OCI-LY1 (cell line): ENCODE measurements around the gene STEAP3.

Source experiments
- H2AFZ ChIP-seq: fragments of 200-600 bp; sonication (generic), shearing (Covaris generic); 2 replicates; pipeline ENCODE4 v1.6.0; 2014; ENCODE audit warnings: antibody characterized with exemption, mild to moderate bottlenecking, low read length
- H3F3A ChIP-seq: fragments of 200-600 bp; sonication (generic), shearing (Covaris generic); 2 replicates; pipeline ENCODE4 v1.6.0; 2014; ENCODE audit warnings: mild to moderate bottlenecking, antibody characterized with exemption, low read length, moderate library complexity; ENCODE audit not compliant: insufficient read depth
- H3K27ac ChIP-seq: fragments of 200-600 bp; sonication (generic); 2 replicates; pipeline ENCODE4 v1.5.1; 2014; ENCODE audit warnings: low read length, mixed run types, mild to moderate bottlenecking, low read depth; ENCODE audit not compliant: poor library complexity, severe bottlenecking
- H3K27me3 ChIP-seq: fragments of 200-600 bp; sonication (generic); 2 replicates; pipeline ENCODE4 v1.6.0; 2014; ENCODE audit warnings: antibody characterized with exemption, mild to moderate bottlenecking, low read length, moderate library complexity; ENCODE audit not compliant: insufficient read depth
- H3K36me3 ChIP-seq: fragments of 200-600 bp; sonication (generic); 2 replicates; pipeline ENCODE4 v1.6.1; 2014; ENCODE audit warnings: mild to moderate bottlenecking, antibody characterized with exemption, low read length, moderate library complexity, mixed read lengths; ENCODE audit not compliant: insufficient read depth
- H3K4me1 ChIP-seq: fragments of 200-600 bp; sonication (generic); 2 replicates; pipeline ENCODE4 v1.5.1; 2014; ENCODE audit warnings: mild to moderate bottlenecking, low read length, moderate library complexity; ENCODE audit not compliant: insufficient read depth, severe bottlenecking
- H3K4me2 ChIP-seq: fragments of 200-600 bp; sonication (generic), shearing (Covaris generic); 2 replicates; pipeline ENCODE4 v1.6.1; 2014; ENCODE audit warnings: low read length
- H3K4me3 ChIP-seq: fragments of 200-600 bp; sonication (generic); 2 replicates; pipeline ENCODE4 v1.5.1; 2014; ENCODE audit warnings: low read length, low read depth, mild to moderate bottlenecking, mixed read lengths; ENCODE audit not compliant: poor library complexity, severe bottlenecking
- H3K79me2 ChIP-seq: fragments of 200-600 bp; shearing (Covaris generic); 2 replicates; pipeline ENCODE4 v1.6.1; 2016; ENCODE audit warnings: mixed run types, low read length, mixed read lengths; ENCODE audit not compliant: insufficient read depth
- H3K9ac ChIP-seq: fragments of 200-600 bp; sonication (generic), shearing (Covaris generic); 2 replicates; pipeline ENCODE4 v1.6.1; 2014; ENCODE audit warnings: mild to moderate bottlenecking, low read length, mixed read lengths
- H3K9me2 ChIP-seq: fragments of 200-600 bp; sonication (generic), shearing (Covaris generic); 2 replicates; pipeline ENCODE4 v1.6.1; 2014; ENCODE audit warnings: low read depth, mild to moderate bottlenecking, low read length, mixed read lengths
- H3K9me3 ChIP-seq: fragments of 200-600 bp; shearing (Covaris generic); 2 replicates; pipeline ENCODE4 v1.6.1; 2014; ENCODE audit warnings: low read length, mixed read lengths
- H4K20me1 ChIP-seq: fragments of 200-600 bp; sonication (generic), shearing (Covaris generic); 2 replicates; pipeline ENCODE4 v1.6.0; 2016; ENCODE audit warnings: mild to moderate bottlenecking, low read length; ENCODE audit not compliant: insufficient read depth
- EZH2 ChIP-seq: fragments of 200-600 bp; sonication (generic), shearing (Covaris generic); IDR thresholded peaks from 2 replicates; pipeline ENCODE4 v1.8.0; 2017; ENCODE audit warnings: borderline replicate concordance, mixed run types, mild to moderate bottlenecking, antibody characterized with exemption, low read length, moderate library complexity, mixed read lengths
- TF ChIP-seq, protein P1 (sequence below): fragments of 200-600 bp; sonication (generic), shearing (Covaris generic); IDR thresholded peaks from 2 replicates; pipeline ENCODE4 v1.5.1; 2017; ENCODE audit warnings: mild to moderate bottlenecking, antibody characterized with exemption, low read length, moderate library complexity, mixed read lengths

The STEAP3 gene

GRCh38 chr2:119242276-119243119 is 18.9 kb downstream of the STEAP3 start:
- Histone ChIP-seq H3F3A (no peaks in the 10 kb centered on the region), H3K27ac (no peak overlapping the region)
- TF ChIP-seq EZH2: no peak

GRCh38 chr2:119243621-119244020 is 20.0 kb downstream of the STEAP3 start:
- no peaks in the 10 kb centered on the region for H3K79me2 ChIP-seq
- H3K4me1 ChIP-seq: no peaks in the 10 kb centered on the region
- no peak for TF ChIP-seq EZH2
- TF ChIP-seq, protein P1, sequence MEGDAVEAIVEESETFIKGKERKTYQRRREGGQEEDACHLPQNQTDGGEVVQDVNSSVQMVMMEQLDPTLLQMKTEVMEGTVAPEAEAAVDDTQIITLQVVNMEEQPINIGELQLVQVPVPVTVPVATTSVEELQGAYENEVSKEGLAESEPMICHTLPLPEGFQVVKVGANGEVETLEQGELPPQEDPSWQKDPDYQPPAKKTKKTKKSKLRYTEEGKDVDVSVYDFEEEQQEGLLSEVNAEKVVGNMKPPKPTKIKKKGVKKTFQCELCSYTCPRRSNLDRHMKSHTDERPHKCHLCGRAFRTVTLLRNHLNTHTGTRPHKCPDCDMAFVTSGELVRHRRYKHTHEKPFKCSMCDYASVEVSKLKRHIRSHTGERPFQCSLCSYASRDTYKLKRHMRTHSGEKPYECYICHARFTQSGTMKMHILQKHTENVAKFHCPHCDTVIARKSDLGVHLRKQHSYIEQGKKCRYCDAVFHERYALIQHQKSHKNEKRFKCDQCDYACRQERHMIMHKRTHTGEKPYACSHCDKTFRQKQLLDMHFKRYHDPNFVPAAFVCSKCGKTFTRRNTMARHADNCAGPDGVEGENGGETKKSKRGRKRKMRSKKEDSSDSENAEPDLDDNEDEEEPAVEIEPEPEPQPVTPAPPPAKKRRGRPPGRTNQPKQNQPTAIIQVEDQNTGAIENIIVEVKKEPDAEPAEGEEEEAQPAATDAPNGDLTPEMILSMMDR: no peak
- H3K36me3 ChIP-seq: no peaks in the 10 kb centered on the region
- no peak overlapping the region for H3K4me2 ChIP-seq
- no peaks in the 10 kb centered on the region for H3K9me3 ChIP-seq
- no peak overlapping the region for H3K4me3 ChIP-seq
- H3K9me2 ChIP-seq: no peaks in the 10 kb centered on the region
- no peak overlapping the region for H3K9ac ChIP-seq
- no peaks in the 10 kb centered on the region for H4K20me1 ChIP-seq
- no peaks in the 10 kb centered on the region for H3K27me3 ChIP-seq
- H3K27ac ChIP-seq: no peak overlapping the region
- no peak overlapping the region for H2AFZ ChIP-seq
- no peaks in the 10 kb centered on the region for H3F3A ChIP-seq

More at GRCh38 chr2:119242276-119243119, 18.9 kb downstream of the STEAP3 start:
- Histone ChIP-seq H3K4me1 (no peaks in the 10 kb centered on the region), H4K20me1 (no peaks in the 10 kb centered on the region), H2AFZ (no peak overlapping the region), H3K9me2 (no peaks in the 10 kb centered on the region), H3K79me2 (no peaks in the 10 kb centered on the region), H3K9ac (no peak overlapping the region), H3K4me2 (no peak overlapping the region), H3K36me3 (no peaks in the 10 kb centered on the region), H3K9me3 (no peaks in the 10 kb centered on the region), H3K4me3 (no peak overlapping the region), H3K27me3 (no peaks in the 10 kb centered on the region)

DNA sequence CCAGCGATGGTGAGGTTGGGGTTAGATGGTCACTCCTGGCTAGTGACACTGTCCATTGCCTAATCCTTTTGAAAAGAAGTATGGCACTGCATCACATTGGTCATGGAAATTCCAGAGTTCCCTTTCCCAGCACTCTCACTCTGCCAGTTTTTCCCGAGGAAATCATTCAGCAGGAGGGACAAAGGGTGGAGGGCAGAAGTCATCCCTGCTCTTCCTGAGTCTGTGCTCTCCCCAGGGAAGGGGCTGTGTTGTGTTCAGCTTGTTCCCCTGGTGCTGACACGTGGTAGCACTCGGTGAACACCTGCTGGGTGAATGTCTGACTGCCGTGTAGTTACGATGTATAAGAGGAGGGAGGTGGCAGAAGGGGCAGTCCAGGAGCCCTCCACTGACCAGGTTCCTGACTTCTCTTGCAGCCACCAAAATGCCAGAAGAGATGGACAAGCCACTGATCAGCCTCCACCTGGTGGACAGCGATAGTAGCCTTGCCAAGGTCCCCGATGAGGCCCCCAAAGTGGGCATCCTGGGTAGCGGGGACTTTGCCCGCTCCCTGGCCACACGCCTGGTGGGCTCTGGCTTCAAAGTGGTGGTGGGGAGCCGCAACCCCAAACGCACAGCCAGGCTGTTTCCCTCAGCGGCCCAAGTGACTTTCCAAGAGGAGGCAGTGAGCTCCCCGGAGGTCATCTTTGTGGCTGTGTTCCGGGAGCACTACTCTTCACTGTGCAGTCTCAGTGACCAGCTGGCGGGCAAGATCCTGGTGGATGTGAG is 21.6 kb downstream of the STEAP3 start:
- Histone ChIP-seq H3K9me2 (no peaks in the 10 kb centered on the region), H3K4me1 (no peaks in the 10 kb centered on the region), H3K36me3 (no peaks in the 10 kb centered on the region), H3K27ac (no peak overlapping the region), H3F3A (no peaks in the 10 kb centered on the region), H3K9me3 (no peaks in the 10 kb centered on the region), H2AFZ (no peak overlapping the region), H3K27me3 (no peaks in the 10 kb centered on the region), H3K4me2 (no peak overlapping the region), H3K4me3 (no peak overlapping the region), H3K9ac (no peak overlapping the region), H3K79me2 (no peaks in the 10 kb centered on the region), H4K20me1 (no peaks in the 10 kb centered on the region)
- TF ChIP-seq, protein P1: no peak
- TF ChIP-seq EZH2: no peak
